Hepatocyte (in vitro differentiated cells): ENCODE results near the gene ATP1A2. TPM values are rescaled to one million over a fixed set of nuclear protein-coding genes. Genes with fewer than 3 reads are reported as not detected.

Source experiments
- DNase-seq: peaks from one replicate; pipeline ENCODE4 v3.0.0-alpha.2; 2016; ENCODE audit warnings: low spot score
- H2AFZ ChIP-seq: fragments of 200-600 bp; sonication (generic); 2 replicates; pipeline ENCODE4 v1.6.0; 2016; ENCODE audit warnings: antibody characterized with exemption, mild to moderate bottlenecking
- H3K27ac ChIP-seq: fragments of 200-600 bp; sonication (generic); 2 replicates; pipeline ENCODE4 v1.5.1; 2016; ENCODE audit warnings: mild to moderate bottlenecking
- H3K27me3 ChIP-seq: fragments of 200-600 bp; sonication (generic); 2 replicates; pipeline ENCODE4 v1.6.1; 2016
- H3K36me3 ChIP-seq: fragments of 200-600 bp; sonication (generic); replicated peaks from 2 replicates; pipeline ENCODE4 v1.5.1; 2016; ENCODE audit warnings: low read depth; ENCODE audit not compliant: insufficient read depth
- H3K4me1 ChIP-seq: fragments of 200-600 bp; sonication (generic); 2 replicates; pipeline ENCODE4 v1.5.1; 2016; ENCODE audit warnings: mild to moderate bottlenecking, moderate library complexity; ENCODE audit not compliant: insufficient read depth
- H3K4me2 ChIP-seq: fragments of 200-600 bp; sonication (generic); 2 replicates; pipeline ENCODE4 v1.6.0; 2016
- H3K4me3 ChIP-seq: fragments of 200-600 bp; sonication (generic); 2 replicates; pipeline ENCODE4 v1.5.1; 2016; ENCODE audit warnings: mild to moderate bottlenecking
- H3K79me2 ChIP-seq: fragments of 200-600 bp; sonication (generic); 2 replicates; pipeline ENCODE4 v1.6.0; 2017; ENCODE audit warnings: mild to moderate bottlenecking
- H3K9me2 ChIP-seq: fragments of 200-600 bp; sonication (generic); replicated peaks from 2 replicates; pipeline ENCODE4 v1.6.0; 2017; ENCODE audit warnings: mild to moderate bottlenecking; ENCODE audit not compliant: insufficient read depth
- H3K9me3 ChIP-seq: fragments of 200-600 bp; sonication (generic); 2 replicates; pipeline ENCODE4 v1.5.1; 2016; ENCODE audit warnings: low read depth, mild to moderate bottlenecking
- H4K20me1 ChIP-seq: fragments of 200-600 bp; sonication (generic); 2 replicates; pipeline ENCODE4 v1.6.0; 2016; ENCODE audit warnings: mild to moderate bottlenecking; ENCODE audit not compliant: insufficient read depth, poor library complexity, severe bottlenecking
- EZH2 ChIP-seq: fragments of 200-600 bp; sonication (generic); IDR thresholded peaks from 2 replicates; pipeline ENCODE4 v1.6.1; 2016; ENCODE audit warnings: antibody characterized with exemption, mild to moderate bottlenecking, borderline replicate concordance
- EZH2phosphoT487 ChIP-seq: fragments of 200-600 bp; sonication (generic); IDR thresholded peaks from one replicate; pipeline ENCODE4 v1.6.1; 2018; ENCODE audit warnings: antibody characterized with exemption, mild to moderate bottlenecking, low read depth, moderate library complexity; ENCODE audit not compliant: unreplicated experiment, severe bottlenecking
- WGBS: methylation state at CpG from one replicate; pipeline ENCODE4 v1.1.6; 2016; ENCODE audit warnings: low lambda C conversion rate; ENCODE audit errors: missing lambda C conversion rate; 5-methylcytosine and 5-hydroxymethylcytosine counted together
- polyA plus RNA-seq: library from polyadenylated mRNA; unstranded; fragments of >200 nt; fragmentation: Nextera tagmentation; extraction: Ambion mirVana; gene quantifications from 2 replicates; pipeline ENCODE4 v1.2.1, GENCODE V29; 2016
- total RNA-seq: library from RNA; depleted of rRNA; stranded (reverse); fragments of >200 nt; gene quantifications from 2 replicates; pipeline ENCODE4 v1.2.3, GENCODE V29; 2014
- TF ChIP-seq, protein P1 (sequence below): fragments of 200-600 bp; sonication (generic); IDR thresholded peaks from 2 replicates; pipeline ENCODE4 v1.5.1; 2016; ENCODE audit warnings: antibody characterized with exemption, mild to moderate bottlenecking; ENCODE audit not compliant: poor library complexity

ATP1A2 gene
- total and polyA plus RNA-seq, 2 experiments from 2014 or later = 1.5 to 2.9 TPM

DNA sequence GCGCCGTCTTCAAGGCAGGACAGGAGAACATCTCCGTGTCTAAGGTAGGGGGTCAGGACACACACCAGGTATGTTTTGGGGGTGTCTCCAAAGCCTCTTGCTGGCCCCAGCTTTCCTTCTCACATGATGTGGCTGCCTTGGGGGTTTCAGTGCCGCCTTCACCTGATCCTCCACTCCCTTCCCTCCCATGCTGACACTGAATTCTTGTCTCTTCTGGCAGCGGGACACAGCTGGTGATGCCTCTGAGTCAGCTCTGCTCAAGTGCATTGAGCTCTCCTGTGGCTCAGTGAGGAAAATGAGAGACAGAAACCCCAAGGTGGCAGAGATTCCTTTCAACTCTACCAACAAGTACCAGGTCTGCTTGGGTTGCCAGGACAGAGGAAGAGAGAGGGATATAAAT is 13.5 kb downstream of the ATP1A2 start:
- no peak for TF ChIP-seq EZH2
- TF ChIP-seq, protein P1, sequence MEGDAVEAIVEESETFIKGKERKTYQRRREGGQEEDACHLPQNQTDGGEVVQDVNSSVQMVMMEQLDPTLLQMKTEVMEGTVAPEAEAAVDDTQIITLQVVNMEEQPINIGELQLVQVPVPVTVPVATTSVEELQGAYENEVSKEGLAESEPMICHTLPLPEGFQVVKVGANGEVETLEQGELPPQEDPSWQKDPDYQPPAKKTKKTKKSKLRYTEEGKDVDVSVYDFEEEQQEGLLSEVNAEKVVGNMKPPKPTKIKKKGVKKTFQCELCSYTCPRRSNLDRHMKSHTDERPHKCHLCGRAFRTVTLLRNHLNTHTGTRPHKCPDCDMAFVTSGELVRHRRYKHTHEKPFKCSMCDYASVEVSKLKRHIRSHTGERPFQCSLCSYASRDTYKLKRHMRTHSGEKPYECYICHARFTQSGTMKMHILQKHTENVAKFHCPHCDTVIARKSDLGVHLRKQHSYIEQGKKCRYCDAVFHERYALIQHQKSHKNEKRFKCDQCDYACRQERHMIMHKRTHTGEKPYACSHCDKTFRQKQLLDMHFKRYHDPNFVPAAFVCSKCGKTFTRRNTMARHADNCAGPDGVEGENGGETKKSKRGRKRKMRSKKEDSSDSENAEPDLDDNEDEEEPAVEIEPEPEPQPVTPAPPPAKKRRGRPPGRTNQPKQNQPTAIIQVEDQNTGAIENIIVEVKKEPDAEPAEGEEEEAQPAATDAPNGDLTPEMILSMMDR = no peak
- no peaks in the 10 kb centered on the region for H3K79me2 ChIP-seq
- no peaks in the 10 kb centered on the region for H3K9me3 ChIP-seq
- H3K4me2 ChIP-seq = no peak overlapping the region
- no peak for DNase-seq
- no peaks in the 10 kb centered on the region for H4K20me1 ChIP-seq
- no peak overlapping the region for H2AFZ ChIP-seq
- no peak overlapping the region for H3K4me3 ChIP-seq
- 85% methylated on average over 5 of the region's 5 CpGs for WGBS
- no peaks in the 10 kb centered on the region for H3K9me2 ChIP-seq
- H3K27me3 ChIP-seq = no peaks in the 10 kb centered on the region
- H3K4me1 ChIP-seq = peaks cover 8% of the 10 kb centered on the region
- no peak overlapping the region for H3K27ac ChIP-seq
- no peaks in the 10 kb centered on the region for H3K36me3 ChIP-seq

DNA sequence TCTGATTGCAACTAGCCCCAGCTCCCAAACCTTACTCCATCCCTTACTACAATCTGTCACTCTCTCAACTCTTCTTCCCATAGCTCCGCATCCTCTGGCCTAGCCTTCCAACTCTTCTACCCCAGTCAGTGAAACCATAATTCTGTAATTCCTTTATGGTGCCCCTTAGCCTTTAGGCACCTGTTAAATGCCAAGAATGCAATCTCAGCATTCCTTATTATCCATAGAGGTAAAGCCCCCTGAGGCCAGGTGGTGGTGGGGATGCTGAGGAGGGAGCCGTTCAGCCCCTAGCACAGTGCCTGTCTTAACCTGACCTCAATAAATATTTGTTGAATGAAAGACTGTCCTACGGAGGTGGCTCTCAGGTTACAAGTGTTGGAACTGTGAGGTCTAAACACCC is 14.0 kb downstream of the ATP1A2 start:
- Histone ChIP-seq H4K20me1 (no peaks in the 10 kb centered on the region), H2AFZ (no peak overlapping the region), H3K36me3 (no peaks in the 10 kb centered on the region), H3K9me3 (no peaks in the 10 kb centered on the region), H3K4me2 (no peak overlapping the region), H3K4me1 (peaks cover 8% of the 10 kb centered on the region), H3K79me2 (no peaks in the 10 kb centered on the region), H3K27me3 (no peaks in the 10 kb centered on the region), H3K27ac (no peak overlapping the region), H3K9me2 (no peaks in the 10 kb centered on the region), H3K4me3 (no peak overlapping the region)
- TF ChIP-seq, protein P1 = no peak
- 76% methylated on average over 3 of the region's 3 CpGs for WGBS
- no peak for DNase-seq

DNA sequence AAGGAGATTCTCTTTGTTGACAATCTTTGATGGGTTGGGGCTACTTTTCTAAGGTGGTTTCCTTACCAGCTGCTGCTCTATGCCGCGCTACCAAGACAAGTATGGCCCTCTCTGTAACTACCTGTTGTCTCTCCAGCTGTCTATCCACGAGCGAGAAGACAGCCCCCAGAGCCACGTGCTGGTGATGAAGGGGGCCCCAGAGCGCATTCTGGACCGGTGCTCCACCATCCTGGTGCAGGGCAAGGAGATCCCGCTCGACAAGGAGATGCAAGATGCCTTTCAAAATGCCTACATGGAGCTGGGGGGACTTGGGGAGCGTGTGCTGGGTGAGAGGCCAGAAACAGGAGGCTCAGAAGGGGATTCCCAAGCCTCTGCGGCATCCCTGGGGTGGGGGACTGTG is 14.4 kb downstream of the ATP1A2 start:
- 94% methylated on average over 11 of the region's 11 CpGs for WGBS
- TF ChIP-seq EZH2phosphoT487 (no peak), EZH2 (no peak)
- TF ChIP-seq, protein P1 = no peak
- no peaks in the 10 kb centered on the region for H3K9me3 ChIP-seq
- H4K20me1 ChIP-seq = no peaks in the 10 kb centered on the region
- no peaks in the 10 kb centered on the region for H3K36me3 ChIP-seq
- no peak overlapping the region for H3K27ac ChIP-seq
- no peaks in the 10 kb centered on the region for H3K27me3 ChIP-seq
- no peak overlapping the region for H2AFZ ChIP-seq
- H3K4me1 ChIP-seq = peaks cover 6% of the 10 kb centered on the region
- H3K9me2 ChIP-seq = no peaks in the 10 kb centered on the region
- no peaks in the 10 kb centered on the region for H3K79me2 ChIP-seq
- H3K4me3 ChIP-seq = no peak overlapping the region
- H3K4me2 ChIP-seq = no peak overlapping the region
- DNase-seq = no peak

DNA sequence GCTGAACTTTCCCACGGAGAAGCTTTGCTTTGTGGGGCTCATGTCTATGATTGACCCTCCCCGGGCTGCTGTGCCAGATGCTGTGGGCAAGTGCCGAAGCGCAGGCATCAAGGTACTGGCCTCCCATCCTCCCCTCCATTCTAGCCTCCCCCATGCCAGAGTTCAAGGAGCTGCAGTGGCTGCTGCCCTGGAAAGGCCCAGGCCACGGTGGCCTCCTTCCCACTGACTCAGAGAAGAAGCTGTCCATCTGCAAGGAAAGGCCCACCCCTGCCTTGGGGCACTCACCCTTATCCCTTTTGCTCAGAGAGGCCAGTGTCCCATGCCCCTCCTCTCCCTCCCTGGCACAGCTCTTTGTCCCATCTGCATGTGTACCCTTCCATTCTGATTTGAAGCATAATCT is 14.9 kb downstream of the ATP1A2 start:
- Histone ChIP-seq H3K27me3 (no peaks in the 10 kb centered on the region), H2AFZ (no peak overlapping the region), H3K4me3 (no peak overlapping the region), H3K27ac (no peak overlapping the region), H3K36me3 (no peaks in the 10 kb centered on the region), H3K4me1 (peaks cover 1% of the 10 kb centered on the region), H3K4me2 (no peak overlapping the region), H3K9me2 (no peaks in the 10 kb centered on the region), H3K9me3 (no peaks in the 10 kb centered on the region), H4K20me1 (no peaks in the 10 kb centered on the region), H3K79me2 (no peaks in the 10 kb centered on the region)
- TF ChIP-seq, protein P1 = no peak
- no peak for TF ChIP-seq EZH2phosphoT487
- TF ChIP-seq EZH2 = no peak
- DNase-seq = no peak
- WGBS = 92% methylated on average over 5 of the region's 5 CpGs
